HepG2 (cell line): ENCODE data around the gene NR2F1. TPM values are rescaled to one million over a fixed set of nuclear protein-coding genes. Genes with fewer than 3 reads are reported as not detected.

Experiments
- ATAD3A ChIP-seq: sonication (generic); formaldehyde crosslinking; IDR thresholded peaks from 2 replicates; pipeline ENCODE4 v1.4.0; 2020; ENCODE audit warnings: missing genetic modification reagents
- CENPX ChIP-seq: sonication (generic); formaldehyde crosslinking; IDR thresholded peaks from 2 replicates; pipeline ENCODE4 v1.9.0; 2021; ENCODE audit warnings: mild to moderate bottlenecking, missing genetic modification reagents, moderate library complexity
- ELF4 ChIP-seq: sonication (generic); formaldehyde crosslinking; IDR thresholded peaks from 2 replicates; pipeline ENCODE4 v1.5.0; 2020; ENCODE audit warnings: missing genetic modification reagents, mild to moderate bottlenecking, moderate library complexity, borderline replicate concordance
- FOXK2 ChIP-seq: fragments of 450-650 bp; IDR thresholded peaks from 2 replicates; pipeline ENCODE4 v1.6.1; 2016
- GLI4 ChIP-seq: sonication (generic); formaldehyde crosslinking; IDR thresholded peaks from 2 replicates; pipeline ENCODE4 v1.5.1; 2020; ENCODE audit warnings: missing genetic modification reagents, mild to moderate bottlenecking, moderate library complexity, borderline replicate concordance
- IRF2 ChIP-seq: IDR thresholded peaks from 2 replicates; pipeline ENCODE4 v1.6.1; 2018; ENCODE audit warnings: missing genetic modification reagents, missing compliant biosample characterization
- KMT2A ChIP-seq: sonication (generic); formaldehyde crosslinking; IDR thresholded peaks from 2 replicates; pipeline ENCODE4 v1.4.0; 2020; ENCODE audit warnings: missing genetic modification reagents
- MAFF ChIP-seq: IDR thresholded peaks from 2 replicates; pipeline ENCODE4 v1.6.1; 2011; ENCODE audit warnings: low read depth, low read length, improper control_type of control experiment
- NAIF1 ChIP-seq: sonication (generic); formaldehyde crosslinking; IDR thresholded peaks from 2 replicates; pipeline ENCODE4 v1.5.0; 2020; ENCODE audit warnings: mild to moderate bottlenecking, missing genetic modification reagents, borderline replicate concordance
- PITX1 ChIP-seq: sonication (generic); formaldehyde crosslinking; IDR thresholded peaks from 2 replicates; pipeline ENCODE4 v1.5.1; 2020; ENCODE audit warnings: mild to moderate bottlenecking, missing genetic modification reagents
- POLR2A ChIP-seq, 2 experiments: IDR thresholded peaks; 2 replicates each; pipeline ENCODE4 v1.6.1; 2011; ENCODE audit warnings: low read depth in 2 of 2, low read length in 2 of 2, mild to moderate bottlenecking in 1 of 2, moderate library complexity in 1 of 2; ENCODE audit not compliant: insufficient read depth in 1 of 2
- RFXAP ChIP-seq: sonication (generic); formaldehyde crosslinking; IDR thresholded peaks from 2 replicates; pipeline ENCODE4 v1.4.0; 2020; ENCODE audit warnings: missing genetic modification reagents, borderline replicate concordance
- SRSF1 ChIP-seq: fragments of 200-400 bp; formaldehyde crosslinking; optimal IDR thresholded peaks from 2 replicates; pipeline ENCODE3; 2017; ENCODE audit warnings: mild to moderate bottlenecking, low read depth, low read length, moderate library complexity
- TAF15 ChIP-seq: fragments of 200-400 bp; formaldehyde crosslinking; IDR thresholded peaks from one replicate; pipeline ENCODE4 v1.6.1; 2018; ENCODE audit warnings: mild to moderate bottlenecking, low read depth, low read length; ENCODE audit not compliant: poor library complexity, severe bottlenecking
- THYN1 ChIP-seq: sonication (generic); formaldehyde crosslinking; IDR thresholded peaks from 2 replicates; pipeline ENCODE4 v1.8.1; 2023; ENCODE audit warnings: low read depth, mild to moderate bottlenecking, moderate library complexity, missing genetic modification reagents, borderline replicate concordance
- ZFP62 ChIP-seq: sonication (generic); formaldehyde crosslinking; IDR thresholded peaks from 2 replicates; pipeline ENCODE4 v1.4.0; 2020; ENCODE audit warnings: missing genetic modification reagents
- ZNF136 ChIP-seq: sonication (generic); formaldehyde crosslinking; IDR thresholded peaks from 2 replicates; pipeline ENCODE4 v1.8.1; 2022; ENCODE audit warnings: low read depth, mild to moderate bottlenecking, moderate library complexity, missing genetic modification reagents
- ZNF557 ChIP-seq: sonication (generic); formaldehyde crosslinking; IDR thresholded peaks from 2 replicates; pipeline ENCODE4 v1.4.0; 2020; ENCODE audit warnings: missing genetic modification reagents
- ZNF563 ChIP-seq: sonication (generic); formaldehyde crosslinking; IDR thresholded peaks from 2 replicates; pipeline ENCODE4 v1.8.0; 2022; ENCODE audit warnings: mild to moderate bottlenecking, moderate library complexity, missing genetic modification reagents
- ZNF564 ChIP-seq: sonication (generic); formaldehyde crosslinking; IDR thresholded peaks from 2 replicates; pipeline ENCODE4 v1.8.1; 2023; ENCODE audit warnings: mild to moderate bottlenecking, missing genetic modification reagents
- ZNF605 ChIP-seq: sonication (generic); formaldehyde crosslinking; IDR thresholded peaks from 2 replicates; pipeline ENCODE4 v1.8.0; 2022; ENCODE audit warnings: mild to moderate bottlenecking, missing genetic modification reagents
- ZNF883 ChIP-seq: sonication (generic); formaldehyde crosslinking; IDR thresholded peaks from 2 replicates; pipeline ENCODE4 v1.5.1; 2020; ENCODE audit warnings: mild to moderate bottlenecking, missing genetic modification reagents; ENCODE audit errors: not compliant biosample characterization
- polyA plus RNA-seq, 8 experiments: library from polyadenylated mRNA; depleted of rRNA in 3 of 8; stranded (reverse) in 7 of 8; unstranded in 1 of 8; fragments of >200 nt; fragmentation: Illumina TruSeq in 4 of 8; extraction: Trizol in 4 of 8; gene quantifications; 2 replicates each; pipeline versions ENCODE4 v1.2.1 to v1.2.3, GENCODE V29; 2011 to 2016; ENCODE audit warnings: low read depth in 4 of 8, missing spikeins in 1 of 8, mixed read lengths in 1 of 8; ENCODE audit not compliant: insufficient read depth in 1 of 8
- total RNA-seq, 5 experiments: library from RNA; depleted of rRNA; stranded (reverse); fragments of >200 nt; fragmentation: Illumina TruSeq; extraction: Trizol; gene quantifications; 2 replicates each; pipeline ENCODE4 v1.2.3, GENCODE V29; 2016; ENCODE audit warnings: low read depth in 1 of 5
- TF ChIP-seq, protein P1 (sequence below): sonication (generic); formaldehyde crosslinking; IDR thresholded peaks from 2 replicates; pipeline ENCODE4 v1.9.0; 2022; ENCODE audit warnings: low read depth, missing genetic modification reagents
- TF ChIP-seq, protein P2 (sequence below): sonication (generic); formaldehyde crosslinking; IDR thresholded peaks from 2 replicates; pipeline ENCODE4 v1.4.0; 2020; ENCODE audit warnings: missing genetic modification reagents, borderline replicate concordance

The NR2F1 gene
- total and polyA plus RNA-seq, 2 of the 13 experiments (the other 11 are each of a cell fraction or from before 2014, with no cell fraction given) = 17.1 to 59.7 TPM

DNA sequence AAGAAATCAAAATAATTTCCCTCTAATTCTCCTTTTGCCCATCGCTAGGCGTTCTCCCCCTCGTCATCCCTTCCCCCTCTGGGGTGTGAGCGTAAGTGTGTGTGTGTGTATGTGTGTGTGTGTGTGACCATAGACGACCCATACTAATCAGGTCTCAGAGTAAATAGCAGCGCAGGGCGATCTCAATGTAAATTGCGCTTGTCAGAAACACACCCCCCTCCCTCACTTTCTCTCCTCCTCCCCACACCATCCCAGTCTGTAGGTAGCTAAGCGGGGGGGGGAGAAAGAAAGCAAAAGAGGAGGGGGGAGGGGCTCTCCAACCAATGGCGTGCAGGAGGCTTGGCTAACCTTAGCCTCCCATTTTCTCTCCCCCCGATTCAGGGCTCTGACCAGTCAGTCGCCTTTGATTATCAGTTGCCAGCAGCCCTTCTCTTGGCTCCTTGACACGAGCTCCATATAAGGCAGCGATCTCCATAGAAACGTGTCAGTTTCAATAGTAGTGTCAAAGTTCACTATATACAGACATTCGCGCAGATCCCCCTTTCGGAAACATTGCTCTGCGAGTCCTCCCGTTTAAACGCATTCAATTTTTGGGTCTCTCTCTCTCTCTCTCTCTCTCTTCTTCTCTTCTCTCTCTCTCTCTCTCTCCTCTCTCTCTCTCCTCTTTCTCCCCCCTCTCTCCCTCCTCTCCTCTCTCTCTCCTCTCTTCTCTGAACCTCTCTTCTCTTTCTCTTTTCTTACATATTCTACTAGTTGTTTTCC lies at the start of gene NR2F1 (continued):
- TF ChIP-seq KMT2A (CRISPR knock-in tag) (no peak), ZNF564 (CRISPR knock-in tag) (peak; percentile 69; the same call in 1 of the 2 replicates), ZNF605 (CRISPR knock-in tag) (peak; percentile 86), IRF2 (CRISPR knock-in tag) (peak; percentile 62), POLR2A (IDR thresholded peaks at IDR 0.05; ENCODE audit: insufficient read depth in 1 of 2, low read depth in 2 of 2, low read length in 2 of 2) (peak in 1 of 2 experiments; percentile 96; a peak in 2 of 4 replicates), ZNF563 (CRISPR knock-in tag) (no peak), ZNF557 (CRISPR knock-in tag) (no peak), ZFP62 (CRISPR knock-in tag) (no peak), ELF4 (CRISPR knock-in tag) (peak; percentile 58; the same call in 1 of the 2 replicates), PITX1 (CRISPR knock-in tag) (peak; percentile 66; the same call in 1 of the 2 replicates), TAF15 (no peak), RFXAP (CRISPR knock-in tag) (0 out of 2 replicates have a peak, but pooled peaks have one; percentile 21), NAIF1 (peak; percentile 66; the same call in 1 of the 2 replicates), FOXK2 (peak; percentile 74), CENPX (CRISPR knock-in tag) (no peak), MAFF (no peak), ZNF136 (CRISPR knock-in tag) (no peak), ATAD3A (CRISPR knock-in tag) (no peak), GLI4 (CRISPR knock-in tag) (no peak), ZNF883 (CRISPR knock-in tag) (no peak), THYN1 (CRISPR knock-in tag) (no peak), SRSF1 (no peak)
- TF ChIP-seq, protein P1, sequence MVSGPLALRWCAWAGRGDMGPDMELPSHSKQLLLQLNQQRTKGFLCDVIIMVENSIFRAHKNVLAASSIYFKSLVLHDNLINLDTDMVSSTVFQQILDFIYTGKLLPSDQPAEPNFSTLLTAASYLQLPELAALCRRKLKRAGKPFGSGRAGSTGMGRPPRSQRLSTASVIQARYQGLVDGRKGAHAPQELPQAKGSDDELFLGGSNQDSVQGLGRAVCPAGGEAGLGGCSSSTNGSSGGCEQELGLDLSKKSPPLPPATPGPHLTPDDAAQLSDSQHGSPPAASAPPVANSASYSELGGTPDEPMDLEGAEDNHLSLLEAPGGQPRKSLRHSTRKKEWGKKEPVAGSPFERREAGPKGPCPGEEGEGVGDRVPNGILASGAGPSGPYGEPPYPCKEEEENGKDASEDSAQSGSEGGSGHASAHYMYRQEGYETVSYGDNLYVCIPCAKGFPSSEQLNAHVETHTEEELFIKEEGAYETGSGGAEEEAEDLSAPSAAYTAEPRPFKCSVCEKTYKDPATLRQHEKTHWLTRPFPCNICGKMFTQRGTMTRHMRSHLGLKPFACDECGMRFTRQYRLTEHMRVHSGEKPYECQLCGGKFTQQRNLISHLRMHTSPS (CRISPR knock-in tag) = no peak
- TF ChIP-seq, protein P2, sequence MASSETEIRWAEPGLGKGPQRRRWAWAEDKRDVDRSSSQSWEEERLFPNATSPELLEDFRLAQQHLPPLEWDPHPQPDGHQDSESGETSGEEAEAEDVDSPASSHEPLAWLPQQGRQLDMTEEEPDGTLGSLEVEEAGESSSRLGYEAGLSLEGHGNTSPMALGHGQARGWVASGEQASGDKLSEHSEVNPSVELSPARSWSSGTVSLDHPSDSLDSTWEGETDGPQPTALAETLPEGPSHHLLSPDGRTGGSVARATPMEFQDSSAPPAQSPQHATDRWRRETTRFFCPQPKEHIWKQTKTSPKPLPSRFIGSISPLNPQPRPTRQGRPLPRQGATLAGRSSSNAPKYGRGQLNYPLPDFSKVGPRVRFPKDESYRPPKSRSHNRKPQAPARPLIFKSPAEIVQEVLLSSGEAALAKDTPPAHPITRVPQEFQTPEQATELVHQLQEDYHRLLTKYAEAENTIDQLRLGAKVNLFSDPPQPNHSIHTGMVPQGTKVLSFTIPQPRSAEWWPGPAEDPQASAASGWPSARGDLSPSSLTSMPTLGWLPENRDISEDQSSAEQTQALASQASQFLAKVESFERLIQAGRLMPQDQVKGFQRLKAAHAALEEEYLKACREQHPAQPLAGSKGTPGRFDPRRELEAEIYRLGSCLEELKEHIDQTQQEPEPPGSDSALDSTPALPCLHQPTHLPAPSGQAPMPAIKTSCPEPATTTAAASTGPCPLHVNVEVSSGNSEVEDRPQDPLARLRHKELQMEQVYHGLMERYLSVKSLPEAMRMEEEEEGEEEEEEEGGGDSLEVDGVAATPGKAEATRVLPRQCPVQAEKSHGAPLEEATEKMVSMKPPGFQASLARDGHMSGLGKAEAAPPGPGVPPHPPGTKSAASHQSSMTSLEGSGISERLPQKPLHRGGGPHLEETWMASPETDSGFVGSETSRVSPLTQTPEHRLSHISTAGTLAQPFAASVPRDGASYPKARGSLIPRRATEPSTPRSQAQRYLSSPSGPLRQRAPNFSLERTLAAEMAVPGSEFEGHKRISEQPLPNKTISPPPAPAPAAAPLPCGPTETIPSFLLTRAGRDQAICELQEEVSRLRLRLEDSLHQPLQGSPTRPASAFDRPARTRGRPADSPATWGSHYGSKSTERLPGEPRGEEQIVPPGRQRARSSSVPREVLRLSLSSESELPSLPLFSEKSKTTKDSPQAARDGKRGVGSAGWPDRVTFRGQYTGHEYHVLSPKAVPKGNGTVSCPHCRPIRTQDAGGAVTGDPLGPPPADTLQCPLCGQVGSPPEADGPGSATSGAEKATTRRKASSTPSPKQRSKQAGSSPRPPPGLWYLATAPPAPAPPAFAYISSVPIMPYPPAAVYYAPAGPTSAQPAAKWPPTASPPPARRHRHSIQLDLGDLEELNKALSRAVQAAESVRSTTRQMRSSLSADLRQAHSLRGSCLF (CRISPR knock-in tag) = no peak
